ENCODE data around the gene FREY1.

GRCh38 chr11:45910623-45911022, 3.6 kb upstream of the FREY1 start:
- TF ChIP-seq CTCF (IDR thresholded peaks at IDR 0.05) (no peak), EZH2 (IDR thresholded peaks at IDR 0.05) (no peak)
